ENCODE measurements around the gene RTN1. TPM values are rescaled to one million over a fixed set of nuclear protein-coding genes. Genes with fewer than 3 reads are reported as not detected.

Gene RTN1
- total RNA-seq, 1 donor from 2014 or later, result 0.80 TPM

DNA sequence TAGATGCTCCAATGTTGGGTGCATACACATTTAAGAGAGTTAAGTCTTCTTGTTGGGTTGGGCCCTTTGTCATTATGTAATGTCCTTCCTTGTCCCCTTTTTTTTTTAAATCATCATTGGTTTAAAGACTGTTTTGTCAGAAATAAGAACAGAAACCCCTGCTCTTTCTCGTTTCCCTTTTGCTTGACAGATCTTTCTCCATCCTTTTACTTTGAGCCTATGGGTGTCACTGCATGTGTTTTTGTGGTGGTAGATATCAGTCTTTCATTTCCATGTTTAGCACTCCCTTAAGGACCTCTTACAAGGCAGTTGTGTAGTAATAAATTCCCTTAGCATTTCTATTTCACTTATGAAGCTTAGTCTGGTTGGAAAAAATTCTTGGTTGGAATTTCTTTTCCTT is 47.4 kb downstream of the RTN1 start:
- no peak for DNase-seq
- H3K4me1 ChIP-seq, result no peaks in the 10 kb centered on the region
- H3K4me3 ChIP-seq, result no peak overlapping the region
- intact Hi-C loops (cut with micrococcal nuclease), result no loop called here
- H3K36me3 ChIP-seq, result no peaks in the 10 kb centered on the region
- TF ChIP-seq, protein P1, sequence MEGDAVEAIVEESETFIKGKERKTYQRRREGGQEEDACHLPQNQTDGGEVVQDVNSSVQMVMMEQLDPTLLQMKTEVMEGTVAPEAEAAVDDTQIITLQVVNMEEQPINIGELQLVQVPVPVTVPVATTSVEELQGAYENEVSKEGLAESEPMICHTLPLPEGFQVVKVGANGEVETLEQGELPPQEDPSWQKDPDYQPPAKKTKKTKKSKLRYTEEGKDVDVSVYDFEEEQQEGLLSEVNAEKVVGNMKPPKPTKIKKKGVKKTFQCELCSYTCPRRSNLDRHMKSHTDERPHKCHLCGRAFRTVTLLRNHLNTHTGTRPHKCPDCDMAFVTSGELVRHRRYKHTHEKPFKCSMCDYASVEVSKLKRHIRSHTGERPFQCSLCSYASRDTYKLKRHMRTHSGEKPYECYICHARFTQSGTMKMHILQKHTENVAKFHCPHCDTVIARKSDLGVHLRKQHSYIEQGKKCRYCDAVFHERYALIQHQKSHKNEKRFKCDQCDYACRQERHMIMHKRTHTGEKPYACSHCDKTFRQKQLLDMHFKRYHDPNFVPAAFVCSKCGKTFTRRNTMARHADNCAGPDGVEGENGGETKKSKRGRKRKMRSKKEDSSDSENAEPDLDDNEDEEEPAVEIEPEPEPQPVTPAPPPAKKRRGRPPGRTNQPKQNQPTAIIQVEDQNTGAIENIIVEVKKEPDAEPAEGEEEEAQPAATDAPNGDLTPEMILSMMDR (IDR thresholded peaks at IDR 0.05; ENCODE audit: borderline replicate concordance), result no peak
- H3K9me3 ChIP-seq (replicated peaks), result peaks cover 3% of the 10 kb centered on the region
- no peak overlapping the region for H3K27ac ChIP-seq (replicated peaks)
- no peaks in the 10 kb centered on the region for H3K27me3 ChIP-seq (ENCODE audit: low read depth)

DNA sequence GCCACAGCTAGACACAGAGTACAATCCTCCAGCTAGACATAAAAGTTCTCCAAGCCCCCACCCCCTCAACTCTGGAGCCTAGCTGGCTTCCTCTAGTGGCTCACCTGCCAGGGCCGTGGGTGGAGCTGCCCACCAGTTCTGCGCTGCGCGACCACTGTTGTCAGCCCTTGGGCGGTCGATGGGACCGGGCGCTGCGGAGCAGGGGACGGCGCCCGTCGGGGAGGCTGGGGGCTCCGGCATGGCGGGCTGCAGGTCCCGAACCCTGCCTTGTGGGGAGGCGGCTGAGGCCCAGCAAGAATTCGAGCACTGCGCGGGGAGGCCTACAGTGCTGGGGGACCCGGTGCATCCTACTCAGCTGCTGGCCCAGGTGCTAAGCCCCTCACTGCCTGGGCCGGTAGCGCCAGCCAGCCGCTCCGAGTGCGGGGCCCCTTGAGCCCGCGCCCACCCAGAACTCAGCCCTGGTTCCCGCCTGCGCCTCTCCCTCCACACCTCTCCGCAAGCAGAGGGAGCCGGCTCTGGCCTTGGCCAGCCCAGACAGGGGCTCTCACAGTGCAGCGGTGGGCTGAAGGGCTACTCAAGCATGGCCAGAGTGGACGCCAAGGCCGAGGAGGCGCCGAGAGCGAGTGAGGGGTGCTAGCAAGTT is 51.0 kb downstream of the RTN1 start:
- H3K4me1 ChIP-seq, result no peaks in the 10 kb centered on the region
- H3K9me3 ChIP-seq (replicated peaks), result peaks cover 3% of the 10 kb centered on the region
- no peak overlapping the region for H3K27ac ChIP-seq (replicated peaks)
- no peak overlapping the region for H3K4me3 ChIP-seq
- DNase-seq, result no peak
- no peaks in the 10 kb centered on the region for H3K36me3 ChIP-seq
- intact Hi-C loops (cut with micrococcal nuclease), result no loop called here
- TF ChIP-seq, protein P1 (IDR thresholded peaks at IDR 0.05; ENCODE audit: borderline replicate concordance), result no peak
- no peaks in the 10 kb centered on the region for H3K27me3 ChIP-seq (ENCODE audit: low read depth)

DNA sequence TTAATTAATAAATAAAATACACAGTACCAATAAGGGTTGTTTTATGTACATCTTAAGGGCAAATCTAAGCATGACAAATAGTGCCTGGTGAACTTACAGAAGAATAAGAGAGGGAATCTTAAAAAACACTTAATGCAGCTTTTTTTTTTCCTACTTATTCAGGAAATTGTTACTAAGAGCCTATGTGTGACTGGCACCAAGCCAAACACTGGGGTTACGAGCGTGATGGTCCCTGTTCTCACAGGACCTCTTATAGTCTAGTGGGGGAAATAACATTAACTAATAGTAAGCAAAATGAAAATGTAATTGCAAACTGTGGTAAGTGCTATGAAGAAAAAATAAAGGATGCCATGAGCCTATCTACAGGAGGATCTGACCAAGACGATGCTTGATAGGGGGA is 53.6 kb downstream of the RTN1 start:
- no peaks in the 10 kb centered on the region for H3K27me3 ChIP-seq (ENCODE audit: low read depth)
- intact Hi-C loops (cut with micrococcal nuclease), result no loop called here
- no peaks in the 10 kb centered on the region for H3K36me3 ChIP-seq
- no peak for DNase-seq
- TF ChIP-seq, protein P1 (IDR thresholded peaks at IDR 0.05; ENCODE audit: borderline replicate concordance), result no peak
- H3K4me1 ChIP-seq, result no peaks in the 10 kb centered on the region
- H3K27ac ChIP-seq (replicated peaks), result no peak overlapping the region
- no peaks in the 10 kb centered on the region for H3K9me3 ChIP-seq (replicated peaks)
- H3K4me3 ChIP-seq, result no peak overlapping the region

DNA sequence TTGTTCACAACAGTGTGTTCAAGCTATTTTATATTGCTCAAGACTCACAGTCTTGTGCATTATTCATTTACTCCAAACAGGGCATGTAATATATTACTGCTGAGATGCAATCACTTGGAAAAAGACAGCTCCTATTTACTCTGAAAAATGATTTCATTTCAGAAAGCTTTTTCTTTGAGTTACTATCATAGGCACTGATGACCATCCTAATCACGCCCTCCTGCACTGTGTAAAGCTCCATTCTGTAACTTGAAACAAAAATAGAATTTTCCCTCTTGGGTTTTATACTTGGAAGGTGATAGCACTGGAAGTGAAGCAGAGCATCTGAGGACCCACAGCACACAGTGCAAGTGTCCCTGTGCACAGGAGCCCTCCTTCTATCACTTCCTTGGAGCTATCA is 55.6 kb downstream of the RTN1 start:
- H3K4me3 ChIP-seq, result no peak overlapping the region
- TF ChIP-seq, protein P1 (IDR thresholded peaks at IDR 0.05; ENCODE audit: borderline replicate concordance), result no peak
- H3K4me1 ChIP-seq, result no peaks in the 10 kb centered on the region
- H3K36me3 ChIP-seq, result no peaks in the 10 kb centered on the region
- no peak overlapping the region for H3K27ac ChIP-seq (replicated peaks)
- peaks cover 11% of the 10 kb centered on the region for H3K27me3 ChIP-seq (ENCODE audit: low read depth)
- H3K9me3 ChIP-seq (replicated peaks), result no peaks in the 10 kb centered on the region
- DNase-seq, result no peak
- intact Hi-C loops (cut with micrococcal nuclease), result no loop called here

DNA sequence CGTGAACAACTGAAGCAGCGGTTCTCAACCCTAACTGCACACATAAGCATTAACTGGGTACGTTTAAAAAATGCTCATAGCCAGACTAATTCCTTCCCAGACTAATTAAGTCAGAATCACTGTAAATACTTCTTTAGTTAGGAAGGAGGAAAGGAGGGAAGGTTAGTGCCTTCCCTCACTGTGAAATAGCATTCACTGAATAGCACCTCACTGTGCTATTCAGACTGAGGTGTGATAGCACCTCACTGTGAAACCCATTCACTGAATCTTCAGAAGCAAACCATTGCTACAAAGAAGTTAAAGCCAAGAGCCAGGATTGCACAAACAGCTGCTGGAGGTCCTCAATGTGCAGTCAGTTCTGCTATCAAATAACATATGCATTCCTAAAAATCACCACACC is 58.8 kb downstream of the RTN1 start:
- intact Hi-C loops (cut with micrococcal nuclease), result no loop called here
- Histone ChIP-seq H3K27ac (replicated peaks) (no peak overlapping the region), H3K4me1 (no peaks in the 10 kb centered on the region), H3K4me3 (no peak overlapping the region), H3K27me3 (ENCODE audit: low read depth) (peaks cover 13% of the 10 kb centered on the region), H3K36me3 (no peaks in the 10 kb centered on the region), H3K9me3 (replicated peaks) (no peaks in the 10 kb centered on the region)
- no peak for DNase-seq
- TF ChIP-seq, protein P1 (IDR thresholded peaks at IDR 0.05; ENCODE audit: borderline replicate concordance), result no peak

Measured in left ventricle myocardium inferior (tissue), 1 donor.